AG08396 (cell line): ENCODE results near the gene SYNRG.

Experiments used
- DNase-seq: peaks from one replicate; pipeline ENCODE4 v3.0.0; 2012; ENCODE audit warnings: low spot score, mixed read lengths

SYNRG gene

DNA sequence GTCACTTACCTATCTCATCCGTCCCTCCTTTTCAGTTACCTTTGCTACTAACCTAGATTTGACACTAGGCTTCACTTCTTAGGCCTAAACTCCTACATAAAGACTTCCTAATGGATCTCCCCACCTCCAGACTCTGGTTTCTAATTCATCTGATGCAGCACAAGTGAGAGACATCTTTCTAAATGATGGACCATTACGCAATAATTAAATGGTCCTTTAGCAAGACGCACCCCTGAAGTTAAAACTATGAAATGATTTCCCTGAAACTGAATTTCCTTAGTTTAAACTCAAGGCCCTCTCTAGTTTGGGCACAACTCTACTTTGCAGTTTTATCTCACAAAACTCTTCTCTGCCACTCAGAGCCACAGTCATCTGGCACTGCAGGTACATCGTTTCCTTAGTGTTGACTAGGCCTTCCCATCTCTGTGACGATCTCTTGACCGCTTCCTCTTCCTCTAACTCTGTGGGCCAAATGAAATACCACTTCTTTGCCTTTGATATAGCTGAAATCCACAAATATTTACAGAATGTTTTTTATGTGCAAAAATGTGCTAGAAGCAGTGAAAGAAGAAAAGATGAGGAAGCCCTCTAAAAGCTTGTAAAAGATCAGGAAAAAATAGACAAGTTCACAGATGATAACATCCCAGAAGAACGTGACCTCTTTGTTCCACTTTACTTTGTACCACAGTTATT is 3.3 kb downstream of the SYNRG start:
- no peak for DNase-seq

GRCh38 chr17:37605081-37605480 is 4.1 kb downstream of the SYNRG start:
- DNase-seq: no peak

- DNase-seq: no peak
Observed at GRCh38 chr17:37604556-37604955, 4.7 kb downstream of the SYNRG start.

- DNase-seq: no peak
Observed at GRCh38 chr17:37598145-37598544, 11.1 kb downstream of the SYNRG start.

DNA sequence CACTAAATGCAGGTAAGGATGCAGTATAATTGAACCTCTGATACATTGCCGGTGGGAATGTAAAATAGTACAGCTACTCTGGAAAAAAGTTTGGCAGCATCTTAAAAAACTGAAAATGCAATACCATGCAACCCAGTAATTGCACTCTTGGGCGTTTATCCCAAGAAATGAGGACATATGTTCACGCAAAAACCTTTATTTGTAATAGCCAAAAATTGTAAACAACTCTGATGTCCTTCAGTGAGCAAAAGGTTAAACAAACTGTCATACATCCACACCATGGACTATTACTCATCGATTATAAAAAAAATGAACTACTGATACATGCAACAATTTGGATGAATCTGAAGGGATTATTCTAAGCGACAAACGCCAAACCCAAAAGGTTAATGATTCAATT is 16.9 kb downstream of the SYNRG start:
- no peak for DNase-seq

DNA sequence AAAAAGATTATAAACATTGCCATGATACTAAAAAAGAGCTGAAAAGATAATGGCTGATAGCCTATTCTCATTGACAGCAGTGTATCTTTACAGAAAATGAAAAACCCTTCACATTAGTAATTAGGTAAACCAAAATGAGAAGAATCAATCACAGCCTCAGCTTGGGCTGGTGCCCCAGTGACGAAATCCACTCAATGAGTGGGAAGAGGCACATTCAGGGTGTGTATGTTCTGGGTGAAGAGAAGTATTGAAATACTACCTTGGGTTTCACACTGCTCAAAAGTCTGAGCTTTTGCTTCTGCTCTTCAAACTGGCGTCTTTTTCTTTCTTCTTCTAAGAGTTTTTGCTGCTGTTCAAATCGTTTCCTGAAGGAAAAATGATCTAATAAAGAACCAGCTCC is 24.2 kb downstream of the SYNRG start:
- no peak for DNase-seq

DNA sequence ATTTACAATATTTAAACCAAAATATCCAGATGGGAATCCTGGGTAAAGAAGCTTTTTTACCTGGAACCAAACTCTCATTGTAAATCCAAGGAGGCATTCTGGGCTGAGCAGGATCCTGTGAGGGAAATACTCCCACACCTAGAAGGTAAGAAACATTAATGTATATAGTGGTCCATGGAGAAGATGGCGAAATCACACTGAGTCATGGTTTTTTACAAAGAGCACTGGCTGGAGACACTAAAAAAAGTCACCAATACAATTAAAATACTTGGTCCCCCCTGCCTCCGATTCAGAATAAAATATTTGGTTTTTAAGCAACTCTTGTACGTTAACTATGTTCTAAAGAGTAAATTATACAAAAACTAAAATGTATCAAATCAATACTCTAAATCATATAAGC is 32.9 kb downstream of the SYNRG start:
- DNase-seq: no peak

DNA sequence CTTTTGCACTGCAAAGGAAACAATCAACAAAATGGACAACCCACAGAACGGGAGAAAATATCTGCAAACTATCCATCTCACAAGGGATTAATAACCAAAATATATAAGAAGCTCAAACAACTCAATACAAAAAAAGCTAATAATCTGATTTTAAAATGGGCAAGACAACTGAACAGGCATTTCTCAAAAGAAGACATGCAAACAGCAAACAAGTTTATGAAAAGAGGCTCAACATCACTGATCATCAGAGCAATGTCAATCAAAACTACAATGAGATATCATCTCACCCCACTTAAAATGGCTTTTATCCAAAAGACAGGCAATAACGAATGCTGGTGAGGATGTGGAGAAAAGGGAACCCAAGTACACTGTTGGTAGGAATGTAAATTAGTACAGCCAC is 34.8 kb downstream of the SYNRG start:
- no peak for DNase-seq

GRCh38 chr17:37571674-37572073 is 37.5 kb downstream of the SYNRG start:
- DNase-seq: no peak

GRCh38 chr17:37570527-37571093 is 38.6 kb downstream of the SYNRG start:
- DNase-seq: peak; percentile 70

DNA sequence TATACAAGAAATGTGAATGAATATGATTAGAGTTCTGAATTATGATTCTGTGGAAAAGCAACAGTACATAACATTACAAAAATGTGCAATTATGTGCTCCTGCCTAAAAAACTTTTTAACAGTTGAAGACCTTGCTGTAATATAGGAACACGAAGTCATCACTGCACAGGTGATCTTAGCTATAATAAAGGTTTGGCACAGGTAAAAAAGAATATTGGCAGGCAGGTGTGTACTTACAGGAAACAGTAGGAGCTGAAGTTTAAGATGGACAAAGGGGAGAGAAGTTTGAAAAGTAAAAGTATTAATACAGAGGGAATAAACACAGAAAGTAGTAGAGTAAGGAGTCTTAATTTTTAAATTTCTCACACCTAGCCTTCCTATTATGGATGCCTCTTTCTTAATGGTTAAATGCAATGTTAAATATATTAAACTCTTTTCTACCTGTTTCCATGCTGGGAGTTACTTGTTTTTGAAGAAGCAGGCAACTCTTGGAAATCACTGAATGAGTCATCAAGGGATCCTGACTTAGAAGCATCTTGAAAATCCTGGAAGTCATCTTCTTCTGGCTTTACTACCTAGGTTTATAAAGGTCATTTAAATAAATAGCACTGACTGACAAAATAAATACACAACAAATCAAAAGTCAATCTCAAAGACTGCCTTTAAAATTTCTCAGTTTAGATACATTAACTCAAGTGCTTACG is 40.7 kb downstream of the SYNRG start:
- no peak for DNase-seq

- DNase-seq: no peak
Observed at GRCh38 chr17:37567538-37567937, 41.7 kb downstream of the SYNRG start.

GRCh38 chr17:37567137-37567536 is 42.1 kb downstream of the SYNRG start:
- DNase-seq: no peak

DNA sequence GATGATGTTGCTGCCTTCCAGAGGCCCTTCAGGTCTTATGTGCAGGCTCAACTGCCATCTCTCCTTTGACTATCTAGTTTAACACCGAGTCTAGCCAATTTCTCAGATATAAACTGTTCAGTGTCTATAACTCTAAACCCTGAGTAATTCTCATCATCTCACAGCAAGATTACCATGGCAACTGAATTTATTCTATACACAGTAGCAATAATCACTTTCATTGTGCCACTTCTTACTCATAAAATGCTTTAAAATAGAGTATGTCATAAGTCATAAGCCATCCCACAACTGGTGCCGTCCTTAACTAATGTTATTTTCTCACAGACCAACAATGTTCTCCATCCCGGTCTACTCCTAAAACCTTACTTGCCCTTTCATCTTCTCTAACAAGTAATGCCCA is 45.0 kb downstream of the SYNRG start:
- no peak for DNase-seq

GRCh38 chr17:37562016-37562745 is 47.0 kb downstream of the SYNRG start:
- no peak for DNase-seq

DNA sequence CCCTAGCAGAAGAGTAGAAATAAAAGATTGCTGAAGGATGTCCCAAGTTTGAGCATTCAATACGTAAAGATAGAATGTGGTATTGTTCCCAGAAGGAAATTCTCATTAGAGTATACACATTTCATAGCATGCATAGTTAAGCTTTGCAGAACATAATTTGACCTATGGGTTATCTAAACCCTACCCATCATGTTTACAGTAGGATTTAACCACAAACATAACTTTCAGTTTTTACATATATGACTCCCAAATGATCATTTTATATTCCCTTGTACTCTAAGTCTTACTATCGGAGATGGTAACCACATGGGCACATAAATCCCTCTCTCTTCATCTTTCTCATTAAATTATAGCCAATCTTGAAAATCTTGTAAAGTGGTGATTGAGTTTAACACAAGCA is 50.9 kb downstream of the SYNRG start:
- DNase-seq: no peak

- no peak for DNase-seq
Observed at GRCh38 chr17:37557482-37557881, 51.7 kb downstream of the SYNRG start.

GRCh38 chr17:37555386-37555785 is 53.8 kb downstream of the SYNRG start:
- DNase-seq: no peak

- no peak for DNase-seq
Observed at GRCh38 chr17:37553401-37553966, 55.7 kb downstream of the SYNRG start.

GRCh38 chr17:37551788-37552187 is 57.4 kb downstream of the SYNRG start:
- no peak for DNase-seq

- no peak for DNase-seq
Observed at GRCh38 chr17:37547986-37548385, 61.2 kb downstream of the SYNRG start.

DNA sequence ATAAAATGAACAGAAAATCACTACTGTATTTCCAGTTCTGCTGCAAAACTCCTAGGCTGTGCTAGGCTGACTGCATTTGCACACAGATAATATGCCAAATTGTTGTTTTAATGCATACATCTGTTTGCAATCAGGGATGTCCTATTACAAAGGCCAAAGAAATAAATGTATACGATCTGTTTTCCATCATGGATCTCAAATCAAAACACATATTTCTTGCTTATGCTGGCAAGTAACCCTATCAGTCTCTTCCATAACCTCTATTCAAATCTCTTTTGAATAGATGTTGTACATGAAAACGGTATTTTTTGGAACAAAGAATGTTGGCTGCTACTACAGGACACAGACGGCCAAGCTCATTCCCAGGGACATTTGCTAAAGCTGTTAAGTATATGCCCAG is 62.9 kb downstream of the SYNRG start:
- no peak for DNase-seq

- no peak for DNase-seq
Observed at GRCh38 chr17:37545486-37545885, 63.7 kb downstream of the SYNRG start.
